ENCODE data around the gene AQP12B. TPM values are rescaled to one million over a fixed set of nuclear protein-coding genes. Genes with fewer than 3 reads are reported as not detected.
"Not testable (repeated sequence)": the region's sequence is repeated elsewhere in the genome, so short reads cannot be mapped to it uniquely, and the experiment has no call there.

AQP12B gene, protein sequence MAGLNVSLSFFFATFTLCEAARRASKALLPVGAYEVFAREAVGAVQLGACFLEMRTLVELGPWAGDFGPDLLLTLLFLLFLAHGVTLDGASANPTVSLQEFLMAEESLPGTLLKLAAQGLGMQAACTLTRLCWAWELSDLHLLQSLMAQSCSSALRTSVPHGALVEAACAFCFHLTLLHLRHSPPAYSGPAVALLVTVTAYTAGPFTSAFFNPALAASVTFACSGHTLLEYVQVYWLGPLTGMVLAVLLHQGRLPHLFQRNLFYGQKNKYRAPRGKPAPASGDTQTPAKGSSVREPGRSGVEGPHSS
- not detected for total RNA-seq
- long read RNA-seq: 0 reads

DNA sequence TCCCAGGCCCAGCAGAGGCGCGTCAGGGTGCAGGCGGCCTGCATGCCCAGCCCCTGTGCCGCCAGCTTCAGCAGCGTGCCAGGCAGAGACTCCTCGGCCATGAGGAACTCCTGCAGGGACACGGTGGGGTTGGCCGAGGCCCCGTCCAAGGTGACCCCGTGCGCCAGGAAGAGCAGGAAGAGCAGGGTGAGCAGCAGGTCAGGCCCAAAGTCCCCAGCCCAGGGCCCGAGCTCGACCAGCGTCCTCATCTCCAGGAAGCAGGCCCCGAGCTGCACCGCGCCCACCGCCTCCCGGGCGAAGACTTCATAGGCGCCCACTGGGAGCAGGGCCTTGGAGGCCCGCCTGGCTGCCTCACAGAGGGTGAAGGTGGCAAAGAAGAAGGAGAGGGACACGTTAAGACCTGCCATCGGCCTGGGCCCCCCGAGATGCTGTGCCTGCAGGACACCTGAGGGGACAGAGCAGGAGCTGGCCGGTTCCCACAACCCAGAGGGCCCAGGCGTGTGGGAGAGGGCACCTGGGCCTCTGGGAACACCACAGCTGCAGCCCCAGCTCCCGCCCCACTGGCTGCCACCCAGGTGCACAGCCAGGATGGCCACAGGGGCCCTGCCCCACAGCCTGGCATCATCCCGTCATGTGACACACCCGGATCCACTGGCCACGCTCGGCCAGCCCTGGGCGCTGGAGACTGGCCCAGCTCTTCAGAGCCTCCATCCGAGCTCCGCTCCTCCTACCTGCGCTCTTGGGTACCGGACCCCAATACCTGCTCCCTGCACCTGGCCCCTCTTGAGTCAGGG, at the start of gene AQP12B:
Gene AQP12B, minus strand, starts transcription at position 455 of the 794 bp plus-strand sequence. Its CDS starts 48 bp downstream, at position 407.
- not testable (repeated sequence) for DNase-seq (ENCODE audit: low spot score)

DNA sequence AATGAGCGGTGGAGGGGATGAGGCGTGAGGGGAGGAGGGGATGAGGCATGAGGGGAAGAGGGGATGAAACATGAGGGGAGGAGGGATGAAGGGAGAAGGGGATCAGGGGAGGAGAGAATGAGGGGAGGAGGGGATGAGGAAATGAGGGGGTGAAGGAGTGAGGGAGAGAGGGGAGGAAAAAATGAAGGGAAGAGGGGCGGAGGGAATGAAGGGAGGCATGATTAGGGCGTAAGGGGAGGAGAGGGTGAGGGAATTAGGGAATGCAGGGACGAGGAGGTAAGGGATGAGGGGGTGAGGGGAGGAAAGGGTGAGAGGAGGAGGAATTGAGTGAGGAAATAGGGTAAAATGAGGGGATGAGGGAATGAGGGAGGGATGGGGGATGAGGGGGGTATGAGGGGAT, 49.5 kb upstream of the AQP12B start:
- DNase-seq (ENCODE audit: low spot score): no peak

DNA sequence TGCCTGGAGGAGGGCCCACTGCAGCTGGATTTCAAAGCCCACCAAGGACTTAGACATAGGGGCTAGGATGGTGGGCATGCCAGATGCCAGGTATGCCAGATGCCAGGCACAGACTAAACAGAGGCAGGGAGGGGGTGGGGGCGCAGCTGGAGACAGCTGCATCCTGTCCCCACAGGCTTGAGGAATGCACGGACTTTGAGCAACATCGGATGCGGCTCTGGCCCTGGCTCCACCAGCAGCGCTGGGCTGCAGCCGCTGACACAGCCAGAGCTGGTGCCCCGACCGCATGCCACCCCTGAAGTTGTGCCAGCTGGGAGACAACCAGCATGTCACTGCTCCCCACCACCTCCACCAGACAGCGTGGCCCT, 48.5 kb upstream of the AQP12B start:
- no peak for DNase-seq (ENCODE audit: low spot score)

DNA sequence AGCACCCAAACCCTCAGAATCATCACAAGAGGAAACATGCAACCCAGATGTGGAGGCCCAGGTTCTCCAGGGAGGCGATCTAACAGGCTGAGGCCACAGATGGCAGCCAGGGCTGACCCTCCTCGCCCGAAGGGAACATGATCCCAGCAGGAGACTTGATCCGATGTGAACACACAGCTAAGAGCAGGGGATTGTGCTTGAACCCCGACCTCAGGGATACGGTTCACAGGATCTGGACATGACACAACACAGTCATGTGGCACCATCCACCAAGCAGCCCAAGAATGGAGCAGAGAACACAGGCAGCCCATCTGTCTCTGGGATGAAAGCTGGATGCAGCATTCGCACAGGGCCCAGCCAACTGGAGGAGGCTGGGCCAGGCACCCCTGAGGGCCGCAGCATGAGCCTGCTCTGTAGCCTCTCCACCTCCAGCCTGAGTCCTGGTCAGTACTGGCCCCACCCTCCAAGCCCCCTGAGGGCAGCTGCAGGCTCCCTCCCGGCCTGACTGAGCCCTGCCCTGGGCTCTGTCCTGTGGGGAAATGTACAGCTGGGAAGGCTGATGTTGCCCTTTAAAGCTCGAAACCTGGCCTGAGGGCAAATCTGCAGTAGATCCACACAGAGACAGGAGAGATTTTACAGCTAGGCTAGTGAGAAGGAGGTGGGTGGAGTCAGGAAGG, 48.0 kb upstream of the AQP12B start:
- no peak for DNase-seq (ENCODE audit: low spot score)

DNA sequence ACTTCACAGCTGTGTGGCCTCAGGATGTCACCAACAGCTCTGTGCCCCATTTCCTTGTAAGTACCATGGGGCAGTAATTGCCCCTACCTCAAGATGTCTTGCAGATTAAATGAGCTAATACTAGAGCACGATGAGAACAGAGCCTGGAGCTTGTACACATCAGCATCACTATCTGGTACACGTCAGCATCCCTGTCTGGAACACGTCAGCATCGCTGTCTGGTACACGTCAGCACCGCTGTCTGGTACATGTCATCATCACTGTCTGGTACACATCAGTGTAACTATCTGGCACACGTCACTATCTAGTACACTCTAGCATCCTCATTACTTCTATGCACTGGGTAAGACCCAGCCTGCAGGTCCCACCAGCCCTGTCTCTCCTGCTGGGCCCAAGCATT, 46.1 kb upstream of the AQP12B start:
- no peak for DNase-seq (ENCODE audit: low spot score)

DNA sequence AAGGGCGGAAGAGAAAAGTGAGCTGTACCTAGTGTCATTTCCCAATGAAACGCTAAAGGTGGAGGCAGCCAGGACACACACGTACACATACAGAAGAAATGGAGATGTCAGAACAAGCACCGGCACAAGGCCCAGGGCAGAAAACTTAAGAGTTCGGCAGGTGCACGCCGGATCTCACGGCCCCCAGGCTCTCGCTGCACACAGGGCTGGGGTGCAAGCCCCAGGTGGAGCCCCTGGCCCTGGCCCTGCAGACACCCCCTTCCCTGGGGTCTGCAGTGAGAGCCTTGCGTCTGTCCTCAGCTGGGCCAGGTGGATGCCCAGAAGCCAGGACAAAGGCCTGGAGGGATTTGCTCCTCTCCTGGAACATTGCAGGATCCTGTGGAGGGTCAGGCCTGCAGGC, 45.7 kb upstream of the AQP12B start:
- no peak for DNase-seq (ENCODE audit: low spot score)

DNA sequence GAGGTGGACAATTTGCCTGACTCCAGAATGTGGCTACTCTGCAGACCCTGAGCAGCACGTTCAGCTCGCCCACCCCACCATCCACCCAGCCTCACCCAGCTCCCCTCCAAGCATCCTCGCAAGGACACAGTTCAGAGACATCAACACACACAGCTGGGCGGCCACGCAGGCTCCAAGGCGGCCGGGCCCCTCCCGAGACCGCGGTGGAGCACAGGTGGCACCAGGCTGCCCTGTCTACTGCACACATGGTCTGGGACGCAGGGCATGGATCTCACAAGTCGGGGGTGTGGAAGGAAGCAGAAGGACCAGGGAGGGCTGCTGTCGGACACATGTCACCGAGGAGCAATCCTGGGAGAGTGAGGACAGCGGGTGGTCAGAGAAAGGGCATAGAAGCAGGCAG, 45.2 kb upstream of the AQP12B start:
- no peak for DNase-seq (ENCODE audit: low spot score)

DNA sequence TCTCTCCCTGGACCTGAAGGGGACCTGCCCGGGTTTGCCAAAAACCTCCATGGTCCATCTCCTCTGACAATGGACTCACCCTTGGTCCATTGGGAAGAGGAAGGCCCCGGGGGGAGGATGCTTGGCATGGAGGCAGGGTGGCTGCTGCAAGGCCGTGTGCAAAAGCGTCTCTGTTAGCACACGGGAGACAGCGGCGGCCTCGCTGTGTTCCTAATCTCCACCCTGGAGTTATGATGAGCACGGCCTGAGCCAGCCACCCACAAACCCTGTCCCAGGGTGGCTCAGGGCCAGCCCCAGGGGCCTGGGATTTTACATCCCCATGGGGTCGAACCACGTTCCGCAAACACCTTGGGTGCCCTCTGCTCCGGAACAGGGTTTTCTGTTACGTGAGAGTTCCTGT, 44.8 kb upstream of the AQP12B start:
- no peak for DNase-seq (ENCODE audit: low spot score)

DNA sequence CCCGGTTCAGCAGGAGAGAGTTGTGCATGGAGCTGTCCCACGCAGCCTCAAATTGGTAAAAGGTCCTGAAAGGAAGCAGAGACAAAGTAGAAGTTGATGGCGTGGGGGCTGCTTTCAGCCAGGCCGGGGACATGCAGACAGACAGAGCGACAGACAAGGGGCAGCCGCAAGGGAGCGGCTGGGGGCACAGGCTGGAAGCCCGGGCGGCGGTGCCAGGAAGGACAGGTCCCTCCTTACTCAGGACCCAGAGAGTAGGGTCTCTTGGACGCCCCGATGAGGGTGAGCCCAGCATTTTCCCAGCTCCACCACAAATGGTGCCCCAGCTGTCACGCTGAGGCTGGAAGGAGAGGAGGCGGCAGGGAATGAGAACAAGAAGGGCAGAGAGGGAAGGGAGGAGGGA, 44.2 kb upstream of the AQP12B start:
- no peak for DNase-seq (ENCODE audit: low spot score)

DNA sequence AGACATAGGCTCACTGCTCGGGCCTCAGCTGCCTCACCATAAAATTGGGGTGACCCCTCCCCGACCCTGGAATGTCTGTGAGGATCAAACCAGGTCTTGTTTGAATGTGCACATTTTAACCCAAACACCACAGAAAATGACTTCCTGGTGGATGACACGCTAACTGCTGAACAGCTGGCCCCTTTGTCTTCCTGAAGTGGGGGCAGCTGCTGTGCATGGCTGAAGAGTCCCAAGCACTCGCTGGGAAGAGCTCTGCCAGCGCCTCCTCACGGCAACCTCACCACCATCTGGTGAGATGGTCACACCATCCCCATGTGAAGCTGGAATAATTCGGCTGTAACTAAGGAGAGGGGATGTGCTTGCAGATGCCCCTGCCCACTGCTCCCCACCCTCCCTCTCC, 43.0 kb upstream of the AQP12B start:
- no peak for DNase-seq (ENCODE audit: low spot score)

DNA sequence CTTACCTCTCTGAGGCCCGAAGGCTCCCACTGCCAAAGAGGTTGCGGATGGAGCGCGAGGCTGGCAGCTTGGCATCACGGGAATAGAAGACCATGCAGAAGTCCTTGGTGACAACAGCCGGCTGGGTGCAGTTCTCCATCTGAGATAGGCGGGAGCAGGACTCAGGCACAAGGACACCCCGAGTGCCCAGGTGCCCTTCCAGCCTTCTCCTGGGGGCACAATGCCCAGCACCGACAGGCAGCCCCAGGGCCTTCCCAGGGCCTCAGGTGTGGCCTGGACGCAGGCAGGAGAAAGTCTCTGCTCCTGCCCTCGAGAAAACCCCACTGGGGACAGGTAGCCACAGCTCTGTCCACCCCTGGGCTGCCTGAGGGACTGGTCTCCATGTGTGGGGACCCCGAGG, 42.6 kb upstream of the AQP12B start:
- DNase-seq (ENCODE audit: low spot score): no peak

DNA sequence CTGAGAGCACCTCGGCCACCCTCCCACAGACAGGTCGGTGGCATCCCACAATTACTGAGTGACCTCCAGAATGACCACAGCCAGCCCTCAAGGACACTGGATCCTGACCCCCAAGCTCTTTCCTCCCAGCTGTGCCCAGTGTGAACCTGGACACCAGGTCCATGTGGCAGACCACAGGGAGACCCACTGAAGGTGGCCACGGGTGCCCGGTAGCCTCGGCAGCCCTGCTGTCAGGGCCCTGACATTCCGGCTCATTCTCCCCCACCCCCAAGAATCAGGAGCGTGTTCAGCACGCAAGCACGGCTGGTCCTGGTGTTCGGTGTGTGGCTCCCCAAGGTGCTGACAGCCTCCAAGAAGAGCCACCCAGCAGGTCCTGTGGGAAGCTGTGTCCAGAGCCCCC, 41.7 kb upstream of the AQP12B start:
- DNase-seq (ENCODE audit: low spot score): no peak

DNA sequence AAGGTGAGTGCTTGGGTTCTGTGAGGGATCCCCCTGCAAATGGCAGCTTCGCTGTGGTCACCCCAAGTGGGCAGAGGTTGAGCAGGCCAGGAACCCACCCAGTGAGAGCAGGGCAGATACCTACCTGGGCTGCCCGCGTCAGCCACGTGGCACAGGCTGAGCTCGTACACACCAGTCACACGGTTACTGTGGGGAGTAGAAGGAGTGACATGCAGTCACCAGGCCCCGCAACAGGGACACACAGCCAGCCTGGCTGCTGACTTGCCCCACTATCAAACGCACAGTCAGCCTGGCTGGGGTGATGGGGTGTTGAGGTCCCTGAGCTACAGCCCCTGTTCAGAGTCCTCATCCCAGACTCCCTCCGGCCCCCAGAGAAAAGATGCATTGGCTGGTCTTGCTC, 41.2 kb upstream of the AQP12B start:
- no peak for DNase-seq (ENCODE audit: low spot score)

DNA sequence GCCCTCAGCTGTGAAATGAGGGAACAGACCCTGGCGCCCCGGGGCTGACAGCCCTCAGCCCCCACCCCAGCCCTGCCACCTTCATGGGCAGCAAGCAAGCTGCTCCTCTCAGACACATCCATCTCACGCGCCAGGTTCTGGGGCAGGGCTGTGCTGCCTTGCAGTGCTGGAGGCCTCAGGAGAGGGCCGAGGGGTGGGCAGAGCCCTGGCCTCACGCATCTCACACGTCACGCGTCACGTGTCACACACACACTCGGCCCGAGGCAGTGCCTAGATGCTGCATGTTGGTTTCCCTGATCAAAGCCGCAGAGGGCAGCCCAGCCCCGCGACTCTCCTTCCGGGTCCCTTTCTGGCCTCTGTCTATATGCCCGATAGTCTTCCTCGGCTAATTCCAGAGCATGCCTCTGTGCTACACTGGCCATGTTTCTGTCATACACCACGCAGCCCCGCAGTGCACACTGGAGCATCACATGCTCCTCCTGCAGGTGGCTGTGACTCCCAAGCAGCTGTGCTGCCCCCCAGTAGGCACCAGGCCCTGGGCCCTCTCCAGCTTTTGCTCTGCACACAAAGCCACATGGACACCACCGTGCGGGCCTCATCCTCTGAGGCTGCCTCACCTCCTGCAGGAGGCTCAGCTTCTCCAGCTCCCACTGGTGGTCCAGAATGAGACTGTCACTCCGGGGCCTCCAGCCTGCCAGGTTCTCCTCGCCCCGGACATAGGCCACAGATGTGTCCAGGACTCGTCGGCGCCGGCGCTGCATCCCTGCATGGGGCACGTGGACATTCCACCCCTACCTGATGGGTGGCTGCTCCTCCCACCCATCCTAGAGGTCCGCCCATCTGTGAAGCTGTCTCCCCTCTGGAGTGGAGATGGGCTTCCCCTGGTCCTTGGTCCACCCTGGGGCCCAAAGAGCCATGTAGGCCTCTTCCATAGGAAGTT, 40.4 kb upstream of the AQP12B start:
- no peak for DNase-seq (ENCODE audit: low spot score)

DNA sequence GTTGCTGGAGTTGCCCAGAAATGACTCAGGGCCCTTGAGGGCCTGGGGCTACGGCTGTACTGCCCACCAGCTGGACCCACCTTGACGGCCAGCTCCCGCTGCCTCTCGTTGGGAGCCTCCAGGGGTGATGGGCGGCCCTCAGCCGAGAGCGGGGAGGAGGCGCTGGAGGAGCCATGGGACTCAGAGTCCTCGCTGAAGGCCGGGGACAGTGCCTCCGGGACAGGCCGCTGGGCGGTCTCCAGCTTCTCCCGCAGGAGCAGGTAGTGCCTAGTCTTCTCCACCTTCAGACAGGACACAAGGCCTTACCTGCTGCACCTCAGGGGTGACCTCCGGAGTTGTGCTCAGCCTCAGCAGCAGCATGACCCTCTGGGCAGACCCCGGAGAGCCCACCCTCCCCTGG, 39.7 kb upstream of the AQP12B start:
- DNase-seq (ENCODE audit: low spot score): no peak

DNA sequence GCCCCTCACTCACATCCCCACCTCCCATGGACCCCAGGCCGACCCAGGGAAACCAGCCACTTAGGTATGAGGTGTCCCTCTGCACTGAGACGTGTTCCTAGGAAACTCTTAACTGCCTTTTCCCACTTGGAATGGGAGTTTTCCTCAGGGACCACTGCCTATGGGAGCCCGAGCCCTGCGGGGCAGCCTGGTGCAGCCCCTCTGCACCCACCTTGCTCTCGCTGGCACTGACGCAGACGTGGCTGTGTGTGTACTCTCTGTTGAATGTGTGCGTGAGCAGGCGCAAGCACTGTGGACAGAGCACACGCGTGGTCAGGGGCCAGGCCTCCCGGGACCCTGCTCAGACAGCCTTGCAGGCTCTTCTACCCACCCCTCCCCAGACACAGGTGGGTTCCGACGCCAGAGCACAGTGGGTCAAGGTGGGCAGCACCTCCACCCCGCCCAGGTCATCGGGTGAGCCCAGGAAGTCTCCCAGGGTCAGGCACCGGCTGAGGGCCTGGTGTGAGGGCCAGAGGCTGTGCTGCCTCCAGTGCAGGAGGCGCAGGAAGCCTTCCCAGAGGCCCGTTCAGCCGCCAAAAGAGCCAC, 39.0 kb upstream of the AQP12B start:
- no peak for DNase-seq (ENCODE audit: low spot score)

DNA sequence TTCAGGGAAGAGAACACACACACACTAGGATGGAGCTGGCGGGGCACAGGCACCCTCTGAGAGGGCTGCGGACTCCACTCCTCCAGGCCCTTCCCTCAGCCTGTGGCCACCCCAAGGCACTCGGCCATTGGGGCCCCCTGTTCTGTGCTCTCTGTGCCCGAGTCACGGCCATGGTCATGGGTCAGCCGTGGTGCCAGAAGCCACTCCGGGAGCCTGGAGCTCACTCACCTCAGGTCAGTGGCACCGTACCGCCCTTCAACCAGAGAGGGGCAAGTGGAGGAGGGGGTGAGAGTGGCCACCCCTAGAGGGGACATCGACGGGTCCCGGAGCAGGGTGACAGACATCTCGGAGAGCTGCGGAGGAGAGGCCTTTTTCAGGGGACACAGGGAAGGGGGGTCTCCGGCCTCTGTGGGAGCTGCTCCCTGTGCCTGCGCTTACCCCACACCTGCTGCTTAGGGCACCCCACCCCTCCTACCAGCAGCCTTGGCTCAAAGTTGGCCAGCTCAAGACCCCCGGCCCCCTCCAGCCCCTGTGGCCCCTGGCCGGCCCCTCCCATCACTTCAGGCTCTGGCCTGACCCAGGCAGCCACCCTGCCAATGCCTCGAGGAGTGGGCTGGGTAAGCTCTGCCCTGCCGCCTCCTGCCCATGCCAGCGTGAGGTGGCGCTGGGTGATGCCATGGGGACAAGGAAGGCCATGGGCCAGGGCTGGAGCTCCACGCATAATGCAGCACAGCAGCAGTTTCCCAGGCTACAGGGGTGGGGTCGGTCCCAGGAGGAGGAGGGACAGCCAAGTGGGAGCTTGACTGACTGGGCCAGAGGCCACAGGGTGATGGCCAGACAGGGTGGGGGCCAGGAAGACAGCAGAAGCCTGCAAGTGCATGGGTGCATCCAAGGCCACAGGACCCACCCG, 38.3 kb upstream of the AQP12B start:
- DNase-seq (ENCODE audit: low spot score): no peak

DNA sequence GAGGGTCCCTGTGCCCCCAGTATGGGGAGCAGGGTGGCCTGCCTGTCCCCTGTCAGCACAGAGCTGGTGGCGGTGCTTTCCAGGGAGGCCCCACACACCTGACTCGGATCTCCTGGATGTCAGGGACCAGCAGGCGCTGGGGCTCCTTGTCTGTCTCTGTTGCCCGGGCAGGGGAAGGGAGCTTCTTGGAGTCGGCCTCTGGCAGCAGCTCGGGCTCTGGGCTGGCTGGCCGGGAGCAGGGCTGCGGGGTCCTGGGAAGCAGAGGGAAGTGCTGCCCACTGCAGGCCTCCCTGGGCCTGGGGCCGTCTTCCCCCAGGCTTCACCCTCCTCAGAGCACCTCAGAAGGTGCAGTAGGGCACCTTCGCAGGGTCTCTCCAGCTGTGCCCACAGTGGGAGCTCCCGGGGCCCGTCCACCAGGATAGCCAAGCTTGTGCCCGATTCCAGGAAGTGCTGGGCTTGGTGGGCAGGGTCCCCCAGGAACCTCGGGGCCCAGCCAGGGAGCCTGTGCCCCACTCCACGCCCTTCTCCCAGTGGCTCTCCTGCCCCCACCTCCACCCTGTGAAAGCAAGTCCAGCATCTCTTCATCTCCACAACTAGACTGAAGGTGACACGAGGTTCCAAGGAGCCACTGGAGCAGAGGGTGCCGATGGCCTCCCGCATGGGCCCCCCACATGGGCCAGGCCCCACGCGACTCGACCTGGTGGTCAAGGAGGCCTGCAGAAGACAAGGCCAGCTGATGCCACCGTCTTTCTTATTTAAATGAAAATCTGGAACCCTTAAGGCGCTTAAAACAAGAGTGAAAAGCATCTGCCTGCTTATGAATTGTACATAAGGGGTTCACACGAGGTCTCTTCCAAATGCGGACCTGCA, 37.2 kb upstream of the AQP12B start:
- no peak for DNase-seq (ENCODE audit: low spot score)
